ENCODE data around the gene DNAJC16.
A peak's percentile ranks its signal among the peaks of the same experiment; 100 is the strongest.
"Not testable (repeated sequence)": the region's sequence is repeated elsewhere in the genome, so short reads cannot be mapped to it uniquely, and the experiment has no call there.

Gene DNAJC16
- total RNA-seq = 24.1 to 48.9 reads per million in 2 donors

GRCh38 chr1:15526490-15527339 lies at the start of gene DNAJC16:
Gene DNAJC16, plus strand, starts transcription at chr1:15526848. Its CDS starts 2,258 bp downstream, at chr1:15529106.
- DNase-seq = peak; percentile 89

GRCh38 chr1:15476927-15477326 lies 49.7 kb upstream of the DNAJC16 start:
- no peak for DNase-seq

GRCh38 chr1:15477646-15478212 lies 48.9 kb upstream of the DNAJC16 start:
- no peak for DNase-seq

GRCh38 chr1:15479654-15480347 lies 46.8 kb upstream of the DNAJC16 start:
- DNase-seq = no peak

GRCh38 chr1:15482455-15482854 lies 44.2 kb upstream of the DNAJC16 start:
- not testable (repeated sequence) for DNase-seq

GRCh38 chr1:15482983-15483543 lies 43.6 kb upstream of the DNAJC16 start:
- not testable (repeated sequence) for DNase-seq

- no peak for DNase-seq
These were observed 42.7 kb upstream of the DNAJC16 start for GRCh38 chr1:15483971-15484370.

- DNase-seq = not testable (repeated sequence)
These were observed 42.2 kb upstream of the DNAJC16 start for GRCh38 chr1:15484443-15484842.

- DNase-seq = no peak
These were observed 41.0 kb upstream of the DNAJC16 start for GRCh38 chr1:15485636-15486035.

- not testable (repeated sequence) for DNase-seq
These were observed 39.6 kb upstream of the DNAJC16 start for GRCh38 chr1:15486844-15487610.

- no peak for DNase-seq
These were observed 38.3 kb upstream of the DNAJC16 start for GRCh38 chr1:15488371-15488770.

GRCh38 chr1:15489052-15489736 lies 37.5 kb upstream of the DNAJC16 start:
- DNase-seq = no peak

- DNase-seq = not testable (repeated sequence)
These were observed 35.6 kb upstream of the DNAJC16 start for GRCh38 chr1:15491010-15491409.

GRCh38 chr1:15492596-15492995 lies 34.1 kb upstream of the DNAJC16 start:
- no peak for DNase-seq

GRCh38 chr1:15493869-15494390 lies 32.7 kb upstream of the DNAJC16 start:
- DNase-seq = no peak

GRCh38 chr1:15500184-15501178 lies 26.2 kb upstream of the DNAJC16 start:
- DNase-seq = no peak

GRCh38 chr1:15501208-15502032 lies 25.2 kb upstream of the DNAJC16 start:
- DNase-seq = peak; percentile 37

GRCh38 chr1:15504436-15504835 lies 22.2 kb upstream of the DNAJC16 start:
- DNase-seq = no peak

GRCh38 chr1:15506831-15507230 lies 19.8 kb upstream of the DNAJC16 start:
- DNase-seq = no peak

Data from T-helper 9 cell (primary cell).